Stimulated activated CD4-positive, alpha-beta T cell treated with anti-CD3 and anti-CD28 coated beads, Interleukin-15, amount 100 ng/mL, for 24 hours (primary cell): ENCODE results near the gene ACSL4.
"Not testable (repeated sequence)": the region's sequence is repeated elsewhere in the genome, so short reads cannot be mapped to it uniquely, and the experiment has no call there.

Source experiments
- DNase-seq: peaks from one replicate; pipeline ENCODE4 v3.0.0-alpha.2; 2020

The ACSL4 gene

DNA sequence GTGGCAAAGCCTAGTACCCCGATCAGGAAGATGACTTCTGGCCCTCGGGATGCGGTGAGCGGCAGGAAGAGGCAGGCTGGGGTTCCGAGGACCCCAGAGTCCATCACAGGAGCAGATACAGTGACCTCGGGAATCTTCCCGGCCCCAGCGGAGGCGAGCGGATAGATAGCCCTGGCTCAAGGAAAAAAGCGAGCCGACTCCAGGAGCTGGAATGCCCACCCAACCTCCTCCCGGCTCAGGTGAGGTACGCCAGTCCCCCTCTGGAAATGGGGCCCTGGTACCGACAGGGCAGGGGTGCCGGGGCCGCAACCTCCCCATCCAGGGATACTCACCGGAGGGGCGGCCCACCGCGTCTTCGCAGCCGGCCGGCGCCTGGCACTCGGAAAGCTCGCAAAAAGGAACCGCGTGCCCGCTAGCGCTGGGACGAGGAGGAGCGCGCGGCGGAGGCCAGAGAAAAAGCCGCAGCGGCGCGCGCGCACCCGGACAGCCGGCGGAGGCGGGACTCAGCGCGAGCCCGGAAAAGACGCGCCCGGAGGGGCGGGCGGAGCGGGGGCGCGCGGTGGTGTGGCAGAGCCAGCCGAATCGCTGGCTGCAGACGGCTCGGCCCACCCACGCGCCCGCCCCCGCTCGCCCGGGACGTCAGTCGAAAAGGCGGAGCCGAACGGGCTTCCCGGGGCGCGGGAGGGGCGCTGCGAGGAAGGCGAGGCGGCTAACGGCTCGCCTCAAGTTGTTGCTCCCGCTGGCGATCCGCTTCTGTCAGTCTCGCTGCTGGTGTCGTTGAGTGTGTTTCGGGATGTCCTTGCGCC lies at the start of gene ACSL4:
Gene ACSL4 (minus strand): TSS at position 451 of the 806 bp plus-strand sequence. CDS start 49,894 bp downstream, outside the sequence.
- peak; percentile 90 for DNase-seq

DNA sequence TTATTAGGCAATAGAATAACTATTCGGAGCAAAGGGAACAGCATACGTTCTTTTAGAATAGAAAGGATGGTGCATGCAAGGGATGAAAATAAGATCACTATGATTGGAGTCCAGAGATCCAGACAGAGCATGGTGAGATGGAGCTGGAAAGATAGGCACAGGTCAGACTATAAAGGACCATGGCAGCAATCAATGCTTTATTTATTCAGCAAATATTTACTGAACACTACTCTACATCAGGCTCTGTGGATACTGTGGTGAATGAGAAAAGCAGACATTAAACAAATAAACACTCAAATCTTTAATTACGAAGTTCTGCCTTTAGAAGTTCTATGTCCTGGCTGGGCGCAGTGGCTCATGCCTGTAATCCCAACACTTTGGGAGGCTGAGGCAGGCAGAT lies 44.7 kb upstream of the ACSL4 start:
- no peak for DNase-seq

DNA sequence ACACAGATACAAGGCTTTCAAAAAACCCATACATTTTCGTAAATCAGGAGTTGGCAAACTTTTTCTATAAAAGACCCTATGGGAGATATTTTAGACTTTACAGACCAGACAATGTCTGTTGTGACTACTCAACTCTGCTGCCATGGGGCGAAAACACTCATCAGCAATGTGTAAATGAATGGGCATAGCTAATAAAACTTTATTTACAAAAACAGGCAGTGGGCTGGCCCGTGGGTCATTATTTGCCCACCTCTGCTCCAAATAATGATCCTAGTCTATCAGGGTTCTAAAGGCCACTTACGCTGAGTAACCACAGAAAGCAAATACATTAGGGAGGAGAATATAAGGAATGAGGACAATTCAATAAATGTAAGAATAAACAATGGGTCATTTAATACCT lies 43.9 kb upstream of the ACSL4 start:
- no peak for DNase-seq

DNA sequence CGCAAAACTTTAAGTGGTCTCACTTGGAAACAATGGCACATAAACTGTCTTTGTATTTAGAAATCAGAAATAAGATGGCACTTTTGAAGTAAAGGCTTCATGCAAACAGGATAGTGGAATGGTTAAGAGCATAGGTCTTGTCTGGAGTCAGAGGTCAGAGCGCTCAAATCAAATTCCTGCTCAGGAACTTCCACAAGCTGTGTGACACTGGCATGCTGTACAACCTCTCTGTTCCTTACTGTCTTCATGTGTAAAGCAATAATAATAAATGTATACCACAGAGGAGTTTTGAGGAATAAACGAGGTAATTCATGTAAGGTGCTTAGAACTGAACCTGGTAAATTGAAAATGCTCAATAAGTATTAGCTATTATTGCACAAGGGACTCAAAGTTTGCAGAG lies 43.4 kb upstream of the ACSL4 start:
- DNase-seq = no peak

DNA sequence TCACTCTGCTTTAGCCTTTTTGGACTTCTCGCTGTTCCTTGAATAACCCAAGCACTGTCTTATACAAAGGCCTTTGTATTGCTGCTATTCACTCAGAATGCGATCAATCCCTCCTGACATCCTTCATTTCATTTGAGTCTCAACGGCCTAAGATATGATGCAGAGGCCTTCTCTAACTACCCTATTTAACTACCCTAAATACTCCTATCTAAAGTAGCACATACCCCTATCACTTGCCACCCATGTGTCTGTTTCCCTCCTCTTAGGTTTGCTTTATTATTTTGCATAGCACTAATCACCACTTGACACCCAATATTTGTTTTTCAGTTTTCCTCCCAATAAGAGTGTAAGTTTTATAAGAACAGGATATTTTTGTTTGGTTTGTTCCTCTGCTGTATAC lies 42.3 kb upstream of the ACSL4 start:
- no peak for DNase-seq

DNA sequence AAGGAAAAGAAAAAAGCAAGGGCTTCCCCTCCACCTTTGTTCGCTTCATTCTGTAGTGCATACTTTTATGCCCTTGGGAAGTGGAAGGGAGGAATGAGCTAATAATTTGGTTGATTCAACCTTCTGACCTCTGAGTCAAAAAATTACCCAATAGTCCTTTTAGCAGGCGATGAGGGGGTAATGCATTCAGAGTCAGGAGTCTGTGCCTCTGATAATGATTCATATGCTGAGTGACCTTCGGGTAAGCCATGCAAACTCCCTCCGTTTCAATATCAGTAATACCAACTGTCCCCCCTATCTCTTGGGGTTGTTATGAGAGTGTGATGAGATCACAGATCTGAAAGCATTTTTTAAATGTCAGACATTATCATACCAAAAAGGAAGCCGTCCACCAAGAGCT lies 41.6 kb upstream of the ACSL4 start:
- no peak for DNase-seq

DNA sequence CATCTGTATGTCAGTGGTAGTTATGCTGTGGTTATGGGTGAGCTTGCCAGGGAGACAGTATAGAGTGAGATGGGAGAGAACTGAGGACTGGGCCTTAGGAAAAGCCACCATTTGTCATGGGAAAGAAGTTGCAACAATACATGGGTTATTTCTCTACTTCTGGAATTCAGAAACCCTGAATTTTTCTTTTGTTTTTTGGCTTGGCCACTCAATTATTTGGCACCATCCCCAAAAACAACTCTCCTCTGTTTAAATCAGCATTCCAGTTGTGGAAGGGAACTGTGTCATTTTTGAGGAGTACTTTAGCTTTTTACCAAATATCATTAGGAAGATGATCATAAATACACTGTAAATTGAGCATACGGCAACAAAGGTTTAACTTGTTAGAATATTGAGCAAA lies 41.1 kb upstream of the ACSL4 start:
- no peak for DNase-seq

DNA sequence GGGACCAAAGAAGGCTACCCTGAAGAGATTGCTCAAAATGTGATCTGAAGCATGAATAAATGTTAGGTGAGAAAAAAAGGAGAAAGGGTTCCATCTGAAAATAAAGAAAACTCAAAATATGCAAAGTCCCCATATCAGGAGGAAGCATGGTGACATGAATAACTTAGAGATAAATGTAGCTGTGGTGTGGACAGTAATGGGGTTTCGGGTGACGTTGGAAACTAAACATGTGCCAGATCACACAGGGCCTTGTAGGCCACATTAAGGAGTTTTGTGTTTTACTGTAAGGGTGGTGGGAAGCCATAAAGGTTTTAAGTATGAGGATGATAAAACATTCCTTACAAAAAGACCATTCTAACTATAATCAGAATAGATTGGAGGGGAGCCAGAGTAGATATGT lies 40.3 kb upstream of the ACSL4 start:
- DNase-seq = no peak

DNA sequence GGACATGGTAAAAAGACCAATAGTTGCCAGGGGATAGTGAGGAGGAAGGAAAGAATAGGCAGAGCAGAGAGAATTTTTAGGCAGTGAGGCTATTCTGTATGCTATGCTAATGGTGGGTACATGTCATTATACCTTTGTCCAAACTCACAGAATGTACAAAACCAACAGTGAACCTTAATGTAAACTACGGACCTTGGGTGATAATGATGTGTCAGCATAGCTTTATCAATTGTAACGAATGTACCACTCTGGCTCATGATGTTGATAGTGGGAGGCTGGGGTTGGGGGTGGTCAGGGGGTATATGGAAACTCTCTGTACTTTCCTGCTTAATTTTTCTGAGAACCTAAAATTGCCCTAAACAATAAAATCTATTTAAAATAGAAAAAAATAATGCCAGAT lies 37.7 kb upstream of the ACSL4 start:
- no peak for DNase-seq

DNA sequence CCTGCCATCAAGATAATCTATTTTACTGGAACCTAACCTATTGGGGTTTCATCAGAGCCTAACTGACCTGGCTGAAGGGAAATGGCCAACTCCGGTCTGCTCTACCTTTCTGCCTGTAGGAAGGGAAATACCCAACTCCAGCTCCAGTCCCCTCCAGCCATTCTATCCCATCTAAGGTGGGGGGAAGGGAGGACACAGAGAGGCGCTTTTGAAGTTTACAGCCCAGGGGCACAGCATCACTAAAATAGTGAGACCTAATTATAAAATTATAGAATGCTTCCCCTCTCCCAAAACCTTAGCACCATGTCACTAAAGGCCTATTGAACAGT lies 27.8 kb upstream of the ACSL4 start:
- DNase-seq = no peak

DNA sequence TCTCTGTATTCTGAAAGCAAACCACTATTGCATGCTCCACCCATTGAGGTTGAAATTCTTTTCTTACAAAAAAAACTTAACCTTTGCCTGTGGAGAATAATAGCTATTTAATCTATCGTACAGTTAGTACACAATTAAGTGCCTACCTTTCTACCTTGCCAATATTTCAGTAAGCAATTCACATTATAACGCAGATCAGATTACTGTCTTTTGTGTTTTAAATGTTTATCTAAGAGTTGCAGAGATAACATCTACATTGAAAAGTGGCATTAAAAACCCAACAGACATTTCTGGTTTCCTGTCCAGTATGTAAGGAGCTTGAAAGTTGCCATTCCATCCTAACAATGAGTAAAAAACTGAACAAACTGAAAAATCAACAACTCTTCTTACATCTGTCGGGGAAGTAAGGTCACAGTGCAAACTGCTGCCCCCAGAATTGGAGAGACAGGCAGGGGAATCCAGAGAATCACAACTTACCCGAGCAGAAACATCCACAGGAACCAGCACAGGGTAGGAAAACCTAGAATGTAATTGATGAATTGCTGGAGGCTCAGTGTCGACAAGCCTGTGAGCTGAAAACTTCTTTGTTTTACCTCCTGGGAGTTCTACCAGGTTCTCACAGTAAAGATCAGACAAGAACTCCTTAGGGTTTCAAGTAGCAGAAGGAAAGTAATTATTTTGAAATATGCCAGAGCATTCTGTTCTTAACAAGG lies 27.3 kb upstream of the ACSL4 start:
- no peak for DNase-seq

DNA sequence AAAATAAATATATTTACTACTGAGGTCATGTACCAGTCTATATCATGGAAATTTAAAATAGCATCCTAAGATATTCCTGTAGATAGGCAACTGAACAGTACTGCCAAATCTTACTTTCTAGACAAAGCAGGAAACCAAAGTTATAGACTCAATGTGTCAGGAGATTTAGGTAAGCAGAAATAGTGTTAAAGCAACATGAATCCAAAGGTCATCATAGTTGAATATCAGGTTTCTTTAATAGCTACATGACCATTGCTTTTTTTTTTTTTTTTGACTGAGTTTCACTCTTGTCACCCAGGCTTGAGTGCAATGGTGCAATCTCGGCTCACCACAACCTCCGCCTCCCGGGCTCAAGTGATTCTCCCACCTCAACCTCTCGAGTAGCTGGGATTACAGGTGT lies 20.2 kb upstream of the ACSL4 start:
- no peak for DNase-seq

DNA sequence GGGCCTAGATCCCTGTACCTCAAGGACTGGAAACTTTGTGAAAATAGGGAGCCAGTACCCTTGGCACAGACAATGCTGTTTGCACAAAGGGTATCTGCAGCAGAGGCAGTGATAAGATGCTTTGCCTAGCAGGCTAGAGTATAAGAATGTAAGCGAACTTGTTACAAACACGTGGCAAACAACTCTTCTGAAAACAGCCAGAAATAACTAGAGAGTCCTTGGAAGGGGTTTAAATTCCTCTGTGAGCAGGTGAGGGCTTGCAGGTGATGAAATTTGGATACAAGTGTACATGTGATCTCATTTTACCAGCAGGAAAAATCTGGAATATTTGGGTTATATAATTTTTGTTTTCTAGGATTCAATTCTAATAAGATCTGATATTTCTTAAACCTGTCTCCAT lies 18.6 kb upstream of the ACSL4 start:
- DNase-seq = no peak

DNA sequence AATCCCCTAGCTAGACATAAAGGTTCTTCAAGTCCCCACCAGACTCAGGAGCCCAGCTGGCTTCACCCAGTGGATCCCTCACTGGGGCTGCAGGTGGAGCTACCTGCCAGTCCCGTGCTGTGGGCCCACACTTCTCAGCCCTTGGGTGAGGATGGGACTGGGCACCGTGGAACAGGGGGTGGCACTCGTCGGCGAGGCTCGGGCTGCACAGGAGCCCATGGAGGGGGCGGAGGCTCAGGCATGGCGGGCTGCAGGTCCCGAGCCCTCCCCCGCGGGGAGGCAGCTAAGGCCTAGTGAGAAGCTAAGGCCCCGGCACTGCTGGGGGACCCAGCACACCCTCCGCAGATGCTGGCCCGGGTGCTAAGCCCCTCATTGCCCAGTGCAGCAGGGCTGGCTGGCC lies 16.1 kb upstream of the ACSL4 start:
- DNase-seq = no peak

DNA sequence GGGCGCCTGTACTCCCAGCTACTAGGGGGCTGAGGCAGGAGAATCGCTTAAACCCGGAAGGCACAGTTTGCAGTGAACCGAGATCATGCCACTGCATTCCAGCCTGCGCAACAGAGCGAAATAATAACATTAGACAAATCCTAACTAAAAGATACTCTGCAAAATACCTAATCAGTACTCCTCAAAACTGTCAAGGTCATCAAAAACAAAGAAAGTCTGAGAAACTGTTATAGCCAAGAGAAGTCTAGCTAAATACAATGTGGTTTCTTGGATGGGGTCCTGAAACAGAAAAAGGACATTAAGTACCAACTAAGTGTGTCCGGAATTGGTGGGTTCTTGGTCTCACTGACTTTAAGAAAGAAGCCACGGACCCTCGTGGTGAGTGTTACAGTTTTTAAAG lies 14.6 kb upstream of the ACSL4 start:
- no peak for DNase-seq

DNA sequence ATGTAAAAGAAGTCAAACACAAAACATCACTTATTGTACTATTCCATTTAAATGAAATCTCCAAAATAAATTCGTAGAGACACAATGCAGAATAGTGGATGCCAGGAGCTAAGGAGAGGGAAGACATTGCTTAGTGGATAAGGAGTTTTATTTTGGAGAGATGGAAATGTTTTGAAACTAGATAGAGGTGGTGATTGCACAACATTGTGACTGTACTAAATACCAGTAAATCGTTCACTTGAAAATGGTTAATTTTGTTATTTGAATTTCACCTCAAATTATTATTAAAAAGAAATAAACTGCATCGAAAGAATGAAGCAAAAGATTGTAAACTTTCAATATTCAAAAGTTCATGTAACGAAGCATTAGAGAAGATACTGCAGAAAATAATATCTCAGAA lies 9.7 kb upstream of the ACSL4 start:
- DNase-seq = no peak

DNA sequence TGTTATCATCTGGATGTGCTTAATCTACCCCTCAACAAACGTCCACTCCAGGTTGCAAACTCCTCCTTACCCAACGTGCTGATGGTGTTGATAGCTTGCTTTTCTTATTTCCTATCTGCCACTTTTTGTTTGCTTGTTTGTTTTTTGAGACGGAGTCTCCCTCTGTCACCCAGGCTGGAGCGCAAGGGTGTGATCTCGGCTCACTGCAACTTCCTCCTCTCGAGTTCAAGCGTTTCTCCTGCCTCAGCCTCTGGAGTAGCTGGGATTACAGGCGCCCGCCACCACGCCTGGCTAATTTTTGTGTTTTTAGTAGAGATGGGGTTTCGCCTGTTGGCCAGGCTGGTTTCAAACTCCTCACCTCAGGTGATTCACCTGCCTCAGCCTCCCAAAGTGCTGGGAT lies 7.8 kb upstream of the ACSL4 start:
- not testable (repeated sequence) for DNase-seq

DNA sequence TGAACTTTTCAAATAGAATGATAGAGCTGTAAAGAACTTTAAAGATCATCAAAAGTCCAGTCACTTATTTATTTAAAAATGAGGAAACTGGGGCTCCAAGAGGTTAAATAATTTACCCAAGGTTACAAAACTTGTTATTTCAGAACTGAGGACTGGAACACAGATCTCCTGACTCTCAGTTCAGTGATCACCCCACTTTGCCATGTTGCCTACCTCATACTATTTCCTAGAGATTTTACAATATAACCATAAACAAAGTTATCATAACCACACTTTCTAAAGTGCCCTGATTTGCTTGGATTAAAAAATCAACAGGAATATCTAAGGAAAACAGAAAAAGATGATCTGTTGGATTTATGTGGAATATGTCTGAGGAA lies 7.4 kb upstream of the ACSL4 start:
- no peak for DNase-seq

DNA sequence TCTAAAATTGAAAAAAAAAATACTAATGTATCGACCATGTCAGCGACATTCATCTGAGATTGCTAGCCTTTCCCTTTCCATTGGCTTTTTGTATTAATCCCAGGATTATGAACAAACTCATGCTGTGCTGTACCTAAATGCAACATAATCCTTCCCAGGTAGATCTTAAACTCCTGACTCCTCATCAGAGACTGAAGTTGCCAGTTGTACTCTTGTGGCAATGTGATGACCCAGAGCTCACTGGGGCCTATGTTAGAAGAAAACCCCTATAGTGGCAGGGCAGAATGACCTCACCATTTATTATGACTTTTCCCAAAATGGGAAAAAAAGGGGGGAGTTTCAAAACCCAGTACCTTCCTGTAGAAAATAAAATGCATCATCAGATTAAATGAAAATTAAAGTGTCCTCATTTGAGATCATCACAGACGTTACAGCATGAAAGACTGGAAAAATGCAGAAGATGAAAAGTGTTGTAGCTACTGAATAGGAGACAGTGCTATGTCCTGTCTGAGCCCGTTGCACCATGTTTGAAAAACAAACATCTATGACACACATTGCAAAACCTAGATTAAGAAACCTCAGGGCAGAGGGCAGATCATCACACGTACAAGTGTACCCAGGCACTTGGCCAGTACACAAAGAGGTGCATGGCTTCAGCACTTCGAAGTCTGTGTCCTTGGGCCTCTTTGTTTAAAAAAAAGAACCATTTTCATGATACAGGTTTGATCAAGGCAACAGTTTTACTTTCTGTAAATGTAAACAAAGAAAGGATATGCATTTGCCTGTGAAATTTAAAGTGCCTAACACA lies 6.8 kb upstream of the ACSL4 start:
- DNase-seq = no peak

DNA sequence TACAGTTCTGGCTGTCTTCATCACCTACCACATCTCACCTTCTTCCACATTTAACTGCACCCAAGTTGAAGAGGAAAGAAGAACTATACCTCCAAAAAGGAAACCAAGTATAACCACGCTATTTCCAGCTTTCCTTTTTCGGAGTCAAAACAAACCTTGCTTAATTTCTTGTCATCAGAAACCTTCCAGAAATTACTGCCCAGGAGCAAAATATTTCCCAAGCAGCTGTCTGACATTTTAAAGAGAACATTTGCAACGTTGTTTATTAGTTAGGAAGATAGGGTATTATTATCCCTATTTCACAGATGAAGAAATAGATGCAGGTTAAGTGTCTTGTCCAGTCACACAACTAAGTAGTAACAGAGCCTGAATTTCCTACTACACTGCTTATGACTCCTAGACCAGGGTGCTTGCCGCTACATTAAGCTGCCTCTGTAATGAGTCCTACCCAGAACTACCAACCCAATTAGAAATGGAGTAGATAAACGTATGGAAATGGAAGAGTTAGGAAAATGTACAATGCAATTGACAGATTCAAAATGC lies 2.2 kb upstream of the ACSL4 start:
- no peak for DNase-seq

DNA sequence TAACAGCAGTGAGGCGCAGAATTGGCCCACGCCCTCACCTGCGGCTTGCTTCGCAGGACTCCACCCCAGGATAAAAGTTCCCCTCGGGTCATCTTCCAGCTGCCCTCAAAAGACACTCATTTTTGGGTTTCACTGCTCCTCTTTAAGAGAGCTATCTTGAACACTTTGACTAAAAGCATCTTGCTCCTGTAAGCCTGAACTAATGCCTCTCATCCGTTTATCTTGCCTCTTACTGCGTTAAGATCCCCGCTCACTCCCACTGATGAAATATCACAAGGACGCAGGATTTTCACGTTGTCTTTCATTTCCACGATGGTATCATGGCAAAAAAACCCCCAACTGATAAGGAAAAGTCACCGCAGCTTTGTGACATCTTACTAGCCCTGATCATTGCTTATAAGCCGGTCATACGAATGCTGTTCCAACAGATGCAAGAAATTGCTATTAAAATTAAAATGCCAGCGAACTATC lies 591 bp upstream of the ACSL4 start:
- no peak for DNase-seq

DNA sequence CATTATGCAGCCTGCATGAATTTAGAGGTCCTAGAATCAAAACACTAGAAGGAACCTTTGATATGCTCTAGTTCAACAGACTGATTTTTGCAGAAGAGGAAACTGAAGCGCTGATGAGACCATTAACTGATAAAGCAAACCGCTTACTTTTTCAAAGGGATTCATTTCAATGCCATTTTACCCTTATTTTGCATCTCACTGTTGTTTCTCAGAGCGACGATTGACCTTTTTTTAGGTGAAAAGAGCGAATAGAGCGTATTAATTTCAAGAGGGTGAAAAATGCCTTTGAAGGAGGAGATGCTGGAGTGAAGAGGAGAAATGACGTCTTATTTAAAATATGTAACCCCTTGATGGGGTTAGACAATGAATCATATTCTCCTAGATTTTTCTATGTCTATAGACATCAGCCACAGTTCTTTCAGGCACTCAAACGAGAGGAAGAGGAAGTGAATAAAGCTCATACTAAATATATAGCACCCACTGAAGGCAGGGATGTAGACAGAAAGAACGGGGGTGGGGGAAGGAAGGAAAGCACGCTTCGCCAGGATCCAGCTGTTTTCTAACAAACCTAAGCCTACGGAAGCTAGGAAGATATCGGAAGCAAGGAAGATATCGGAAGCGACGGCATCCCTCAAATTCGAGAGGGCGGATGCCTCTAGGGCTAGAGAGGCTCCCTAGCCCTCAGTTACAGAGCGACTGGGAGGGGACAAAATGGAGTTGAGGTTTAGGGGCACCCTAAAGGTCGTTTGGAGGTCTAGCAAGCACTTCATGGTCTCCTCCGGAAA lies 848 bp downstream of the ACSL4 start:
- DNase-seq = peak; percentile 30

DNA sequence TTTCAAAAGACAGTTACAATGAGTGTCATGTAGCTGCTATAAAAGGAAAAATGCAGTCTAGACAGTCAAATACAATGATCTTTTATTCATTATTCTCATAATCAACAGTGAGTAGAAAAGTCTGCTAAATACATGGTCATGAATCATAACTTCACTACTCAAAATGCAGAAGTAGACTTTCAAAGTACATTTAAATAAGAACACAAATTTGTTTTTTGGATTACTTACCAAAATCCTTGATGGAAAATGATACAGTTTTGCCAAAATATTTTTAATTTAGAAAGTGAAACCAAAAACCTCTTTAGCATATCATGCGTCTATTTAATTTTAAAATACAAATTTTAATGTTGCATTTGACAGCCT lies 4.9 kb downstream of the ACSL4 start:
- DNase-seq = no peak
